Urothelium cell line (cell line): ENCODE data around the gene KLHL7.

Source experiments
- DNase-seq: peaks from one replicate; pipeline ENCODE4 v3.0.0; 2011; ENCODE audit warnings: low spot score, mixed read lengths
- FAIRE-seq: peaks from 2 replicates; lab custom pipeline; 2011; peaks lifted over from hg19 to GRCh38; lab: Jason Lieb, UNC

The KLHL7 gene

GRCh38 chr7:23105644-23106056, at the start of gene KLHL7:
Gene KLHL7, plus strand, starts transcription at chr7:23105785. Its CDS starts 242 bp downstream, at chr7:23106027.
- DNase-seq: peak; percentile 97
- FAIRE-seq: peak; percentile 74

GRCh38 chr7:23058408-23059096, 47.0 kb upstream of the KLHL7 start:
- no peak for FAIRE-seq
- DNase-seq: no peak

GRCh38 chr7:23061327-23061726, 44.3 kb upstream of the KLHL7 start:
- no peak for FAIRE-seq
- no peak for DNase-seq

GRCh38 chr7:23062452-23062851, 43.1 kb upstream of the KLHL7 start:
- no peak for FAIRE-seq
- peak; percentile 75 for DNase-seq

- no peak for DNase-seq
- FAIRE-seq: no peak
Observed at GRCh38 chr7:23065974-23066373, 39.6 kb upstream of the KLHL7 start.

GRCh38 chr7:23067271-23067670, 38.3 kb upstream of the KLHL7 start:
- DNase-seq: no peak
- FAIRE-seq: no peak

- DNase-seq: no peak
- FAIRE-seq: no peak
Observed at GRCh38 chr7:23072048-23072447, 33.5 kb upstream of the KLHL7 start.

- FAIRE-seq: no peak
- no peak for DNase-seq
Observed at GRCh38 chr7:23072922-23073321, 32.7 kb upstream of the KLHL7 start.

GRCh38 chr7:23074443-23075261, 30.9 kb upstream of the KLHL7 start:
- no peak for DNase-seq
- FAIRE-seq: no peak

GRCh38 chr7:23075571-23075970, 30.0 kb upstream of the KLHL7 start:
- FAIRE-seq (no peak), DNase-seq (no peak)

- no peak for FAIRE-seq
- DNase-seq: no peak
Observed at GRCh38 chr7:23076772-23077171, 28.8 kb upstream of the KLHL7 start.

GRCh38 chr7:23093111-23093510, 12.5 kb upstream of the KLHL7 start:
- DNase-seq: no peak
- no peak for FAIRE-seq

GRCh38 chr7:23093546-23093945, 12.0 kb upstream of the KLHL7 start:
- FAIRE-seq: no peak
- DNase-seq: no peak

GRCh38 chr7:23096518-23097290, 8.9 kb upstream of the KLHL7 start:
- DNase-seq (no peak), FAIRE-seq (no peak)

GRCh38 chr7:23098029-23098428, 7.6 kb upstream of the KLHL7 start:
- no peak for DNase-seq
- FAIRE-seq: no peak

- FAIRE-seq: no peak
- no peak for DNase-seq
Observed at GRCh38 chr7:23098460-23098859, 7.1 kb upstream of the KLHL7 start.

GRCh38 chr7:23100697-23101096, 4.9 kb upstream of the KLHL7 start:
- DNase-seq (no peak), FAIRE-seq (no peak)

GRCh38 chr7:23105086-23105643, 420 bp upstream of the KLHL7 start:
- FAIRE-seq: no peak
- DNase-seq: no peak

GRCh38 chr7:23106057-23106822, 655 bp downstream of the KLHL7 start:
- peak; percentile 47 for DNase-seq
- FAIRE-seq: no peak
